Measurements from ENCODE around the gene RAB40B. TPM values are rescaled to one million over a fixed set of nuclear protein-coding genes. Genes with fewer than 3 reads are reported as not detected.

RAB40B gene
- total and polyA plus RNA-seq, 2 of the 13 experiments (the other 11 are each of a cell fraction or from before 2014, with no cell fraction given), result 6.2 to 6.5 TPM

GRCh38 chr17:82696916-82697807 is 1.3 kb downstream of the RAB40B start (continued):
- TF ChIP-seq, protein P1, sequence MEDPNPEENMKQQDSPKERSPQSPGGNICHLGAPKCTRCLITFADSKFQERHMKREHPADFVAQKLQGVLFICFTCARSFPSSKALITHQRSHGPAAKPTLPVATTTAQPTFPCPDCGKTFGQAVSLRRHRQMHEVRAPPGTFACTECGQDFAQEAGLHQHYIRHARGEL (CRISPR knock-in tag; IDR thresholded peaks at IDR 0.05), result no peak
- TF ChIP-seq ZNF572 (CRISPR knock-in tag; IDR thresholded peaks at IDR 0.05) (0 out of 2 replicates have a peak, but pooled peaks have one; percentile 39), ZNF720 (CRISPR knock-in tag; IDR thresholded peaks at IDR 0.05) (no peak), TOE1 (CRISPR knock-in tag; IDR thresholded peaks at IDR 0.05) (no peak), ATM (IDR thresholded peaks at IDR 0.05; ENCODE audit: borderline replicate concordance) (no peak), LCORL (IDR thresholded peaks at IDR 0.05) (no peak), LCORL (CRISPR knock-in tag; IDR thresholded peaks at IDR 0.05) (no peak), ZNF709 (CRISPR knock-in tag; IDR thresholded peaks at IDR 0.05) (no peak), SETDB1 (CRISPR knock-in tag; IDR thresholded peaks at IDR 0.05; ENCODE audit: borderline replicate concordance) (0 out of 2 replicates have a peak, but pooled peaks have one; percentile 40), BORCS8-MEF2B (CRISPR knock-in tag; IDR thresholded peaks at IDR 0.05) (no peak), ZNF142 (CRISPR knock-in tag; IDR thresholded peaks at IDR 0.05) (0 out of 2 replicates have a peak, but pooled peaks have one; percentile 20), ZNF670 (CRISPR knock-in tag; IDR thresholded peaks at IDR 0.05; ENCODE audit: borderline replicate concordance) (no peak), ZNF383 (CRISPR knock-in tag; IDR thresholded peaks at IDR 0.05; ENCODE audit: borderline replicate concordance) (no peak), SP4 (CRISPR knock-in tag; IDR thresholded peaks at IDR 0.05) (peak; percentile 61; the same call in 1 of the 2 replicates), ZNF839 (CRISPR knock-in tag; IDR thresholded peaks at IDR 0.05; ENCODE audit: borderline replicate concordance) (no peak), THAP11 (CRISPR knock-in tag; IDR thresholded peaks at IDR 0.05) (no peak), KDM1A (CRISPR knock-in tag; IDR thresholded peaks at IDR 0.05) (no peak), ZSCAN25 (CRISPR knock-in tag; IDR thresholded peaks at IDR 0.05) (no peak), ZNF781 (CRISPR knock-in tag; IDR thresholded peaks at IDR 0.05; ENCODE audit: borderline replicate concordance, not compliant biosample characterization) (no peak), KDM3A (CRISPR knock-in tag; IDR thresholded peaks at IDR 0.05; ENCODE audit: low read depth) (no peak)
- TF ChIP-seq, protein P2, sequence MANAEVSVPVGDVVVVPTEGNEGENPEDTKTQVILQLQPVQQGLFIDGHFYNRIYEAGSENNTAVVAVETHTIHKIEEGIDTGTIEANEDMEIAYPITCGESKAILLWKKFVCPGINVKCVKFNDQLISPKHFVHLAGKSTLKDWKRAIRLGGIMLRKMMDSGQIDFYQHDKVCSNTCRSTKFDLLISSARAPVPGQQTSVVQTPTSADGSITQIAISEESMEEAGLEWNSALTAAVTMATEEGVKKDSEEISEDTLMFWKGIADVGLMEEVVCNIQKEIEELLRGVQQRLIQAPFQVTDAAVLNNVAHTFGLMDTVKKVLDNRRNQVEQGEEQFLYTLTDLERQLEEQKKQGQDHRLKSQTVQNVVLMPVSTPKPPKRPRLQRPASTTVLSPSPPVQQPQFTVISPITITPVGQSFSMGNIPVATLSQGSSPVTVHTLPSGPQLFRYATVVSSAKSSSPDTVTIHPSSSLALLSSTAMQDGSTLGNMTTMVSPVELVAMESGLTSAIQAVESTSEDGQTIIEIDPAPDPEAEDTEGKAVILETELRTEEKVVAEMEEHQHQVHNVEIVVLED (CRISPR knock-in tag; IDR thresholded peaks at IDR 0.05; ENCODE audit: borderline replicate concordance), result 0 out of 2 replicates have a peak, but pooled peaks have one; percentile 22
